ENCODE measurements around the gene NHSL1. TPM values are rescaled to one million over a fixed set of nuclear protein-coding genes. Genes with fewer than 3 reads are reported as not detected.

Gene NHSL1
- total RNA-seq, 1 experiment from 2014 or later: 13.9 TPM

DNA sequence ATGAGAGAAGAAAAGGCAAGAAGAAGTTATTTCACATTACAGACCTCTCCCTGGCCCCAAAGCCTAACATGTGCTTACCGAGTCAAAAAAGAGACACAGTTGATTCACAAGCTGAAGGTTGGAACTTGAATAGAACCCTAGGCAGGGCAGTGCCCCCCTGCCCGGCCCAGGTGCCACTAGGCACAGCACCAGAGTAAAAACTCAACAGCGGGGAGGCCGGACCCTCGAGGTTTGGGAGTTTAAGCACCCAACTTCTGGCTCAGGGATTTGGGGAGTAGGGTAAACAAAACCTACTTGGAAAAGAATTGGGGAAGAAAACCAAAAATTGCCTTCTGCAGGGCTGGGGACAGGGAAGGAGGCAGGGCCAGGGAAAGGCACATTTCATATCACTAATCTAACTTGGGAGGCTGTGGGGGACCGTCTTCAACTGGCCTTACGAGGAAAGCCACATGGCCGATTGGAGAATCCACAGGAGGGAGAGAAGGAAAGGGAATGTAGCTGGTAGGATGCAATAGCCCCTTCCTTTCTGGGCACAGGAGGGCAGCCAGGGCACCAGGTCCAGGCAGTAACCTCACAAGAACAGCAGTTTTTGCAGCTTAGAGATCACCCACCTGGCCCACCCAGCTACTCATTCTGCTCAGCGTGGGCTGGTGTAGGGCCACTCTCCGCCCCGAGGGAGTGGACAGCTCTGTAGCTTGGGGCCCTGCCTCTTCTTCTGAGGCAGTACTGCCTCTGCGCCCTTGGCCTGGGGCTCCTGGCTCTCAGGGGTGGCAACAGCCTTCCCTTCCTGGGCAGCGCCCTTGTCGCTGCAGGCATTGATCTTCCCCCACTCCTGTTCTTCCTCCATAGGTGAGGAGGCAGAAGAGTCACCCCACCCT, 97.1 kb downstream of the NHSL1 start:
- Histone ChIP-seq H3K9me3 (replicated peaks) (no peaks in the 10 kb centered on the region), H3K4me1 (replicated peaks) (peaks cover 9% of the 10 kb centered on the region), H3K27me3 (replicated peaks) (no peaks in the 10 kb centered on the region), H3K36me3 (peaks cover 17% of the 10 kb centered on the region), H3K4me3 (no peak overlapping the region), H3K27ac (no peak overlapping the region)
- DNase-seq (ENCODE audit: low read depth in 1 of 2, low spot score in 2 of 2): no peak

DNA sequence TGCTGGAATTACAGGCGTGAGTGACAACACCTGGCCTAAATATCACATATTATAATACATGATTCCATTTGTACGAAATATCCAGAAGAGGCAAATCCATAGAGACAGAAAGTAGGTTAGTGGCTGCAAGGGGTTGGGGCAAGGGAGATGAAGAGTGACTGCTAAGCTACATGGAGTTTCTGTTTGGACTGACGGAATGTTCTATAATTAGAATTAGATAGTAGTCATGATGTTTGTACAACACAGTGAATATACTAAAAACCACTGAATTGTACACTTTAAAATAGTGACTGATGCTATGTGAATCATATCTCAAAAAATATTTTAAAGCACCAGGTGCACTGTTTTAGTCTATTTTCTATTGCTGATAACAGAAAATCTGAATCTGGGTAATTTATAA, 99.0 kb downstream of the NHSL1 start:
- no peak overlapping the region for H3K27ac ChIP-seq
- no peak overlapping the region for H3K4me3 ChIP-seq
- H3K27me3 ChIP-seq (replicated peaks): no peaks in the 10 kb centered on the region
- H3K36me3 ChIP-seq: peaks cover 4% of the 10 kb centered on the region; the same call in 1 of the 2 replicates
- no peak for DNase-seq (ENCODE audit: low read depth in 1 of 2, low spot score in 2 of 2)
- H3K9me3 ChIP-seq (replicated peaks): no peaks in the 10 kb centered on the region
- H3K4me1 ChIP-seq (replicated peaks): peaks cover 9% of the 10 kb centered on the region

DNA sequence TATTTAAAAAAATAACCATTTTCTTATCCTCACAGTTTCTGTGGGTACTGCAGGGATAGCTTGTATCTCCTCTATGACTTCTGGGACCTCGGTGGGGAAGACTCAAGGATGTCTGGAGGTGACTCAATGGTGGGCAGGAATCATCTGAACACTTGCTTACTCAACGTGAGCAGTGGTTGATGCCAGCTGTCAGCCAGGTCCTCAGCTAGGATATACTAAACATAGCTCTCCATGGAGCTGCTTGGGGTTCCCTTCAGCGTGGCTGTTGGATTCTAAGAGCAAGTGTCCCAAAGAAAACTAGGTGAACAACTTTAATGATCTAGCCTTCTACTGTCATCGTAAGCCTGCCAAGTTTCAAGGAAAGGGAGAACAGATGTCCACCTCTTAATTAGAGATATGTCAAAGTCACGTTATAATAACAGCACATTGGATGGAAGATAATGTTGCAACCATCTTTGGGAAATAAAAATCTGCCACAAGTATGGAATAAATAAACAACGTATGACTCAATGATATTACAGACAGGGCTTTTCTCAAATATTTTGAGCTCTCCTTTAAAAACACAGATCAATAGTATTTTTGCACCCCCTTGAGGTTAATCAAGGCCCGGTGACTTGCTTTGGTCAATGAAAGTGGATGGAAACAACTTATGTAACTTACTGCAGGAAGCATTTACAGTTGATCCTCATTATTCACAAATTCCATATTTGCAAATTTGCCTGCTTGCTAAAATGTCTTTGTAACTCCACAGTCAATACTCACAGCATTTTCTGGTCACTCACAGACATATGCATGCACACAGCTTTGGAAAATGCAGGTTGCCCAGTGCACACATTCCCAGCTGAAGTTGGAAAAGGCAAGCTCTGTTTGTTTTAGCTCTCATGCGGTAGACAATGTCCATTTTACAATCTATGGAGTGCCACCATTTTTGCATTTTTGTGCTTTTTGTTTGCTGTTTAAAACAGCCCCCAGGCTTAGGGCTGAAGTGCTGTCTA, 101.9 kb downstream of the NHSL1 start:
- Histone ChIP-seq H3K4me1 (replicated peaks) (no peaks in the 10 kb centered on the region), H3K27me3 (replicated peaks) (0 out of 2 replicates have a peak, but pooled peaks cover 2% of the 10 kb centered on the region), H3K27ac (no peak overlapping the region), H3K9me3 (replicated peaks) (no peaks in the 10 kb centered on the region), H3K4me3 (no peak overlapping the region), H3K36me3 (no peaks in the 10 kb centered on the region)
- no peak for DNase-seq (ENCODE audit: low read depth in 1 of 2, low spot score in 2 of 2)

DNA sequence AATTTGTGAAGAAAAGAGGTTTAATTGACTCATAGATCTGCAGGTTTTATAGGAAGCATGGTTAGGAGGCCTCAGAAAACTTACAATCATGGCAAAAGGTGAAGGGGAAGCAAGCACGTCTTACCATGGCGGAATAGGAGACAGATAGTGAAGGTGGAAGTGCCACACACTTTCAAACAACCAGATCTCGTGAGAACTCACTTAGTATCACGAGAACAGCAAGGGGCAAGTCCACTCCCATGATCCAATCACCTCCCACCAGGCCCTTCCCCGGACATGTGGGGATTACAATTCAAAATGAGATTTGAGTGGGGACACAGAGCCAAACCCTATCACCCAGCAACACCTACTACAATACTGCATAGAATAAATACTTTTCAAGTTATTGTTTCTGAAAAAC, 102.6 kb downstream of the NHSL1 start:
- DNase-seq (ENCODE audit: low read depth in 1 of 2, low spot score in 2 of 2): no peak
- H3K9me3 ChIP-seq (replicated peaks): no peaks in the 10 kb centered on the region
- 0 out of 2 replicates have a peak, but pooled peaks cover 2% of the 10 kb centered on the region for H3K27me3 ChIP-seq (replicated peaks)
- H3K27ac ChIP-seq: no peak overlapping the region
- no peaks in the 10 kb centered on the region for H3K4me1 ChIP-seq (replicated peaks)
- no peaks in the 10 kb centered on the region for H3K36me3 ChIP-seq
- H3K4me3 ChIP-seq: no peak overlapping the region

DNA sequence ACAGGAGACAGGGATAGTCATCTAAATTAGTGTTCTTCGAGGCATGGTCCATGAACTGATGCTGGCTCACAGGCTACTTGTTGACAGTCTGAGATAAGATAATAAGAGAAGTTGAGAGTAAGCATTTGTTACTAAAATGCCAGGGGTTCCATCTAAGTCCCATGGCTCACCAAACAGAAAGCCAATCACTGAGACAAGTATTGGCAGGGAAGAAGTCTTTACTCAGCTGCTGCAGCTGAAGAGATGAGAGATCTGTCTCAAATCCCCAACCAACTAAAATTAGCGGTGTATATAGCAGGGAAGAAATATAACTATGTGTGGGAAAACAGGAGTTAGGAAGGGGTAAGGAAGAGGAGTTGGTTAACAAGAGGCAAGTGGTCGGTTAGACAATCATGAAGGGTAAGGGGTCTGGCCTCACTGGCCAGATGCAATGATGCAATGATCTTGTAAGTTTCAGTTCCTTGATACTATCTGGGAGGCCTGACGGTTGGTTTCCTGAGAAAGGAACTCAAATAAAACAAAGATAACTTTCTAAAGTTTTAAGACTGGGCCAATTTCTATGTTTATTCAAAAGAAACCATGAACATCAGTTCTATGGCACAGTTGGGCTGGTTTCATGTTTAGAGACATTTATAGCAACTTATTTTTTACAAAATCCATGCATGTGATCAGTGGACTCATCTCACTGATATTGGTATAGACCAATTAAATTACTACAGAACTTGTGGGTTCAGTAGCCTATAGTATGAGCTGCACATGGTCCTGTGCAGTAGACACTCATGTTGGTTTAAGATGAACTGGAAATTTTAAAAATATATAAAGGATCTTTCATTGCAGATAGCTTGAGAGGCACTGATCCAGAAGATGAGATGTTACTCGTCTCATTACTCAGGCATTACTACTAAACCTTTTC, 105.2 kb downstream of the NHSL1 start:
- H3K36me3 ChIP-seq: no peaks in the 10 kb centered on the region
- H3K27me3 ChIP-seq (replicated peaks): 0 out of 2 replicates have a peak, but pooled peaks cover 2% of the 10 kb centered on the region
- H3K27ac ChIP-seq: no peak overlapping the region
- no peak overlapping the region for H3K4me3 ChIP-seq
- no peak for DNase-seq (ENCODE audit: low read depth in 1 of 2, low spot score in 2 of 2)
- H3K9me3 ChIP-seq (replicated peaks): no peaks in the 10 kb centered on the region
- no peaks in the 10 kb centered on the region for H3K4me1 ChIP-seq (replicated peaks)

DNA sequence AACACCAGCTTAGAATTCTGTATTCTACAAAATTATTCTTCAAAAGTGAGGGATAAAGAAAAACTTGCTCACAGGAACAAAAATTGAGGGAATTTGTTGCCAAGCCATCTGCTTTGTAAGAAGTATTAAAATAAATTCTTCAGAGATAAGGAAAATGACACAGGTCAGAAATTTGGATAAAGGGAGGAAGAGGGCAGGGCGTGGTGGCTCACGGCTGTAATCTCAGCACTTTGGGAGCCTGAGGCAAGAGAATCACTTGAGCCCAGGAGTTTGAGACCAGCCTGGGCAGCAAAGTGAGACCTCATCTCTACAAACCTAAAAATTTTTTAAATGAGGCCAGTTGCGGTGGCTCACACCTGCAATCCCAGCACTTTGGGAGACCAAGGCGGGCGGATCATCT, 109.7 kb downstream of the NHSL1 start:
- H3K36me3 ChIP-seq: no peaks in the 10 kb centered on the region
- 0 out of 2 replicates have a peak, but pooled peaks cover 2% of the 10 kb centered on the region for H3K27me3 ChIP-seq (replicated peaks)
- no peaks in the 10 kb centered on the region for H3K4me1 ChIP-seq (replicated peaks)
- H3K4me3 ChIP-seq: no peak overlapping the region
- no peaks in the 10 kb centered on the region for H3K9me3 ChIP-seq (replicated peaks)
- DNase-seq (ENCODE audit: low read depth in 1 of 2, low spot score in 2 of 2): no peak
- H3K27ac ChIP-seq: no peak overlapping the region

DNA sequence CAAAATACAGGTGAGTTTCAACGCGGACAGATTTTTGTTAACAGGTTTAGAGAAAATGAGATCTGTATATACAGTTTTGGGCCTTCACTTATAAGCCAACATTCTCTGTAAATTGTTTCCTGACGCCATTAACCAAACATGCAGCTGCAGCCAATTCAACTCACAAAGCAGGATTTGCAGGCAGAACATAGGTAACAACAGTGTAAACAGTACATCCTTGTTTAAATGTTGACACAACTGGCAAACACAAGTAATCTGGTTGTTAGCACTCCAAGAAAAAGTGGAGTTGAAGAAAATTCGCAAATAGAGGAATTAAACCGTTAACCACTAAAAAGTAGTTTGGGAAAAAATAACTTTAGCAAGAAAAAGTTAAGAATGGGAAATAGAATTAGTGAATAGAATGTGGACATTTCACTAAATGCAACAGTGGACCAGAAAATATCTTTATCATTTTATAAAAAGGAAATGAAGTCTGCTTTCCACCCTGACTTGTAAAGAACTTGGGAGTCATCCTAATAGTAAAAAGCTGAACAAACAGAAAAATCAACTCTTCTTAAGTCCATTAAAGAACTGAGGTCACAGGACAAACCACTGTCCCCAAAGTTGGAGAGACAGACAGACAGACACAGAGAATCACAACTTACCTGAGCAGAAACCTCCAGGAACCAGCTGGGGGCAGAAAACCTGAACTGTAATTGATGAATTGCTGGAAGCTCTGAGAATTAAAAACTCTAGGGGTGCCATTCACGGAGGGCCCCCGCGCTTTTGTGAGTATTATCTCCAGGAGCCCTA, 111.5 kb downstream of the NHSL1 start:
- H3K4me1 ChIP-seq (replicated peaks): no peaks in the 10 kb centered on the region
- DNase-seq (ENCODE audit: low read depth in 1 of 2, low spot score in 2 of 2): no peak

DNA sequence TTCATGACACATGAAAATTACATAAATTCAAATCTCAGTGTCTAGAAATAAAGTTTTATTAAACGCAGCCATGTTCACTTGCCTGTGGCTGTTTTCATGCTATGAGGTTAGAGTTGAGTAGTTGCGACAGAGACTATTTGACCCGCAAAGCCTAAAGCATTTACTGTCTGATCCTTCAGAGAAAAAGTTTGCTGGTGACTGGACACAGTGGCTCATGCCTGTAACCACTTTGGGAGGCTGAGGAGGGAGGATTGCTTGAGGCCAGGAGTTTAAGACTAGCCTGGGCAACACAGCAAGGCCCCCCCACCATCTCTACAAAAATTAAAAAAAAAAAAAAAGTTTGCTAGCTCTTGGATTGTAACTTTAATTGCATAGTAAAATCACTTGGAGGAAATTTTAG, 112.4 kb downstream of the NHSL1 start:
- Histone ChIP-seq H3K27ac (no peak overlapping the region), H3K36me3 (no peaks in the 10 kb centered on the region), H3K4me3 (no peak overlapping the region), H3K4me1 (replicated peaks) (no peaks in the 10 kb centered on the region), H3K27me3 (replicated peaks) (no peaks in the 10 kb centered on the region), H3K9me3 (replicated peaks) (no peaks in the 10 kb centered on the region)
- DNase-seq (ENCODE audit: low read depth in 1 of 2, low spot score in 2 of 2): no peak

More for the DNA sequence above, 111.5 kb downstream of the NHSL1 start:
- Histone ChIP-seq H3K9me3 (replicated peaks) (no peaks in the 10 kb centered on the region), H3K27me3 (replicated peaks) (0 out of 2 replicates have a peak, but pooled peaks cover 2% of the 10 kb centered on the region), H3K27ac (no peak overlapping the region), H3K36me3 (no peaks in the 10 kb centered on the region), H3K4me3 (no peak overlapping the region)

DNA sequence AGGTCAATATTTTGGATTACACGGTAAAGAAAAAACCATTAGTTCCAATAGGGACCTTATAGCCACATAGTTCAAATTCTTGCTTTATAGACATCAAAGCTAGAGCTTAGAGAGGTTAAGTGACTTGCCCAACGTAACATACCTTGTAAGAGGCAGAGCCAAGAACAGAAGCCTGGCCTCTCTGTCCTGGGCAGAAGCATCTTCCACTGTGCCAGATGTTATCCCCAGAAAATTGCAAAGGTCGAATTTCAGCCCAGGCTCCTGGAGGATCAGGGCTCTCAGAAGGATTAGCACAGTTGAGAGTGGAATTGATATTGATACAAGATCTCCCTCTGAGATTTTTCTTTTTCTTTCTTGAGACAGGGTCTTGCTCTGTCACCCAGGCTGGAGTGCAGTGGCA, 115.5 kb downstream of the NHSL1 start:
- no peak for DNase-seq (ENCODE audit: low read depth in 1 of 2, low spot score in 2 of 2)
- Histone ChIP-seq H3K27ac (no peak overlapping the region), H3K9me3 (replicated peaks) (no peaks in the 10 kb centered on the region), H3K36me3 (no peaks in the 10 kb centered on the region), H3K27me3 (replicated peaks) (no peaks in the 10 kb centered on the region), H3K4me3 (no peak overlapping the region), H3K4me1 (replicated peaks) (no peaks in the 10 kb centered on the region)

DNA sequence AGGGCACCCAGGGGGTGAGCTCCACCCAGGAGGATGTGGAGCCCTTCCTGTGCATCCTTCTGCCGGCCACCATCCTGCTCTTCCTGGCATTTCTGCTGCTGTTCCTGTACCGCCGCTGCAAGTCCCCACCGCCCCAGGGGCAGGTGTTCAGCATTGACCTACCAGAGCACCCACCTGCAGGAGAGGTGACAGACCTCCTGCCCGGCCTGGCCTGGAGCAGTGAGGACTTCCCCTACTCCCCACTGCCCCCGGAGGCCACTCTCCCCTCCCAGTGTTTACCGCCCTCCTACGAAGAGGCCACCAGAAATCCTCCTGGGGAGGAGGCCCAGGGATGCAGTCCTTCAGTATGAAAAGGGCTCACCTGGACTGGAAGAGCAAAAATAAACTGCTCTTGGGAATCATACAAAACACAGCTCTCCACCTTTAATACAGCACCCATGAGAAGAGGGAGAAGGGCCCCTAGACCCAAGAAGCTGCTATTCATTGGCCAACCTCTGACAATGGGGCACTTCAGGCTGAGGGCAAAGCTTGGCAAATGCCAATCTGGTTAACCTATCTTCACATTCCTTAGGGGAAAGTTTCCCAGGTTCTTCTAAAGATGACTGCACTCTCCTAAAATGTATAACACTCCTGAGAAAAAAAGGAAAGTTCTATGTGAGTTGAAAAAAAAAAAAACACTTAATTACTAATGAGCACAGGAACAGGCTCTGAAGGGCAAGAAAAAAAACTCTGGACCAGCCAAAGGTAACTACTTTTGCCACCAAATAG, 116.6 kb downstream of the NHSL1 start:
- Histone ChIP-seq H3K4me3 (no peak overlapping the region), H3K4me1 (replicated peaks) (no peaks in the 10 kb centered on the region), H3K27me3 (replicated peaks) (no peaks in the 10 kb centered on the region), H3K27ac (no peak overlapping the region), H3K36me3 (no peaks in the 10 kb centered on the region), H3K9me3 (replicated peaks) (no peaks in the 10 kb centered on the region)
- DNase-seq (ENCODE audit: low read depth in 1 of 2, low spot score in 2 of 2): no peak

DNA sequence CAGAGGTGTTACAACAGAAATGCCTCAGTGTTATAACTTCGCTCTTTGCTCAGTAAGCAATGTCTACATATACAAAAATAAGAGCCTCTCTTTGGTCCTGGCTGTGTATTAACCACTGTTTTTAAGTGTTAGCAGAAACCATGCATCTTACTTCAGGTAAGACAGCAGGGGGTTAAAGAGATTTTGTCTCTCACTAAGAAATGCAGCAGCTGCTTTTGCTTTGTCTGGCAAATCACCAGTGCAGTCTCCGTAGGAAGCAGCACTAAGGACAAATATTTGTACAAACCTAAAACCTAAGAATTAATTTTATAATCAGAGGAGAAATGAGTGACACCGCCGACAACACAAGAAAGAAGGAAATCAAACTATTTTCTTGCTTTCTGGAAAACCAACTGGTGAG, 120.8 kb downstream of the NHSL1 start:
- H3K9me3 ChIP-seq (replicated peaks): no peaks in the 10 kb centered on the region
- no peak overlapping the region for H3K27ac ChIP-seq
- H3K4me1 ChIP-seq (replicated peaks): no peaks in the 10 kb centered on the region
- no peak for DNase-seq (ENCODE audit: low read depth in 1 of 2, low spot score in 2 of 2)
- H3K36me3 ChIP-seq: no peaks in the 10 kb centered on the region
- H3K4me3 ChIP-seq: no peak overlapping the region
- 0 out of 2 replicates have a peak, but pooled peaks cover 3% of the 10 kb centered on the region for H3K27me3 ChIP-seq (replicated peaks)

DNA sequence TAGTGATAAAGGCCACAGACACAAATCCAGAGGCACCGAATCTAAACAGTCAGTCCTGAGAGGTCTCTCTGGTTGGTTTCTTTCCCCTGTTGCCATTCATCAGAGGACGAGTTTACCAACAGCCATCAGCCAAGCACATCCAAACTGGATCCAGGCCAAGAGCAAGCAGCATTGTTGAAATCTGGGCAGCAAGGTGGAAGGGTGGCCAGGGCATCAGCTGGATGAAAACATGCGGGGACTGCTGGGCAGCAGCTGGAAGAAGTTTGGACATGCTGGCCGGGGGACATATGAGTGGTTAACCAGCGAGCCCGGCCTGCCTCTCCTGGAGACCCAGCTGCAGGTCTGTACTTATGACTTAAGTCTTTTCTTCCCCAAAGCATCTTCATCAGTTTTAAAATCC, 121.5 kb downstream of the NHSL1 start, which contains the start of gene SMIM28:
TSS of gene SMIM28 (plus strand) at position 62 of the 400 bp plus-strand sequence. CDS start at position 230, 168 bp downstream.
- H3K27ac ChIP-seq: no peak within 1 kb of the TSS
- no peak for DNase-seq (ENCODE audit: low read depth in 1 of 2, low spot score in 2 of 2)
- no peaks in the 10 kb centered on the region for H3K4me1 ChIP-seq (replicated peaks)
- no peak within 1 kb of the TSS for H3K4me3 ChIP-seq
- H3K9me3 ChIP-seq (replicated peaks): no peaks in the 10 kb centered on the region
- H3K36me3 ChIP-seq: no peaks in the 10 kb centered on the region
- 0 out of 2 replicates have a peak, but pooled peaks cover 3% of the 10 kb centered on the region for H3K27me3 ChIP-seq (replicated peaks)
